OCI-LY7 (cell line): ENCODE measurements around the gene DMRT1.

Source experiments
- CTCF ChIP-seq: fragments of 200-600 bp; sonication (generic); conservative IDR thresholded peaks from 2 replicates; pipeline ENCODE4 v1.5.1; 2014; ENCODE audit warnings: mild to moderate bottlenecking, antibody characterized with exemption, low read length, moderate library complexity, mixed read lengths
- EZH2phosphoT487 ChIP-seq: fragments of 200-600 bp; sonication (generic); IDR thresholded peaks from 2 replicates; pipeline ENCODE4 v1.6.1; 2018; ENCODE audit warnings: low read depth, borderline replicate concordance, mild to moderate bottlenecking, mixed run types, antibody characterized with exemption, low read length, moderate library complexity, mixed read lengths

GRCh38 chr9:959105-959504 lies 117.6 kb downstream of the DMRT1 start:
- TF ChIP-seq CTCF (no peak), EZH2phosphoT487 (no peak)
